Left forelimb (tissue), 1 donor: ENCODE measurements around the gene SKAP1.
"Not testable (repeated sequence)": the region's sequence is repeated elsewhere in the genome, so short reads cannot be mapped to it uniquely, and the experiment has no call there.

Source experiments
- DNase-seq: peaks from one replicate; pipeline ENCODE4 v3.0.0-alpha.2; 2018; ENCODE audit warnings: low spot score

The SKAP1 gene

GRCh38 chr17:48368352-48368908, 61.6 kb downstream of the SKAP1 start:
- no peak for DNase-seq

GRCh38 chr17:48363161-48363560, 66.9 kb downstream of the SKAP1 start:
- no peak for DNase-seq

GRCh38 chr17:48360861-48361633, 69.0 kb downstream of the SKAP1 start:
- not testable (repeated sequence) for DNase-seq

GRCh38 chr17:48357779-48358602, 72.0 kb downstream of the SKAP1 start:
- no peak for DNase-seq

- no peak for DNase-seq
Measured at GRCh38 chr17:48356866-48357265, 73.1 kb downstream of the SKAP1 start.

- DNase-seq = no peak
Measured at GRCh38 chr17:48352630-48353029, 77.4 kb downstream of the SKAP1 start.

- DNase-seq = no peak
Measured at GRCh38 chr17:48351911-48352332, 78.1 kb downstream of the SKAP1 start.

- no peak for DNase-seq
Measured at GRCh38 chr17:48348352-48348751, 81.7 kb downstream of the SKAP1 start.

GRCh38 chr17:48347177-48347576, 82.8 kb downstream of the SKAP1 start:
- no peak for DNase-seq

- no peak for DNase-seq
Measured at GRCh38 chr17:48344251-48344650, 85.8 kb downstream of the SKAP1 start.

- DNase-seq = no peak
Measured at GRCh38 chr17:48340916-48341315, 89.1 kb downstream of the SKAP1 start.

- no peak for DNase-seq
Measured at GRCh38 chr17:48338720-48339119, 91.3 kb downstream of the SKAP1 start.

- DNase-seq = not testable (repeated sequence)
Measured at GRCh38 chr17:48337903-48338302, 92.1 kb downstream of the SKAP1 start.

- no peak for DNase-seq
Measured at GRCh38 chr17:48336986-48337385, 93.0 kb downstream of the SKAP1 start.

- DNase-seq = no peak
Measured at GRCh38 chr17:48335858-48336500, 94.0 kb downstream of the SKAP1 start.

- no peak for DNase-seq
Measured at GRCh38 chr17:48335146-48335784, 94.7 kb downstream of the SKAP1 start.

GRCh38 chr17:48333034-48333530, 96.9 kb downstream of the SKAP1 start:
- no peak for DNase-seq

- no peak for DNase-seq
Measured at GRCh38 chr17:48330887-48331286, 99.1 kb downstream of the SKAP1 start.

GRCh38 chr17:48330421-48330820, 99.6 kb downstream of the SKAP1 start:
- DNase-seq = no peak

- no peak for DNase-seq
Measured at GRCh38 chr17:48328457-48328856, 101.6 kb downstream of the SKAP1 start.

GRCh38 chr17:48326310-48326709, 103.7 kb downstream of the SKAP1 start:
- DNase-seq = no peak

GRCh38 chr17:48322060-48322459, 108.0 kb downstream of the SKAP1 start:
- no peak for DNase-seq
